Astrocyte (in vitro differentiated cells and primary cell): Measurements from ENCODE around the gene METTL9.

Experiments
- CTCF ChIP-seq: IDR thresholded peaks from 2 replicates; pipeline ENCODE4 v1.5.1; 2011; ENCODE audit warnings: low read depth, mild to moderate bottlenecking, inconsistent platforms, low read length, moderate library complexity; ENCODE audit not compliant: insufficient read depth
- EZH2 ChIP-seq: IDR thresholded peaks from 2 replicates; pipeline ENCODE4 v1.6.1; 2012; ENCODE audit warnings: mild to moderate bottlenecking, low read length, inconsistent platforms; ENCODE audit not compliant: insufficient read depth

- TF ChIP-seq CTCF (no peak), EZH2 (no peak)
Measured at GRCh38 chr16:21592191-21592590, 7.2 kb upstream of the METTL9 start.
